ENCODE results near the gene ASB1. TPM values are rescaled to one million over a fixed set of nuclear protein-coding genes. Genes with fewer than 3 reads are reported as not detected.

The ASB1 gene, protein sequence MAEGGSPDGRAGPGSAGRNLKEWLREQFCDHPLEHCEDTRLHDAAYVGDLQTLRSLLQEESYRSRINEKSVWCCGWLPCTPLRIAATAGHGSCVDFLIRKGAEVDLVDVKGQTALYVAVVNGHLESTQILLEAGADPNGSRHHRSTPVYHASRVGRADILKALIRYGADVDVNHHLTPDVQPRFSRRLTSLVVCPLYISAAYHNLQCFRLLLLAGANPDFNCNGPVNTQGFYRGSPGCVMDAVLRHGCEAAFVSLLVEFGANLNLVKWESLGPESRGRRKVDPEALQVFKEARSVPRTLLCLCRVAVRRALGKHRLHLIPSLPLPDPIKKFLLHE
- 22.8 TPM for polyA plus RNA-seq (2013, experiment 1 of 2)
- polyA plus RNA-seq (2013, experiment 2 of 2) = 20.5 TPM

DNA sequence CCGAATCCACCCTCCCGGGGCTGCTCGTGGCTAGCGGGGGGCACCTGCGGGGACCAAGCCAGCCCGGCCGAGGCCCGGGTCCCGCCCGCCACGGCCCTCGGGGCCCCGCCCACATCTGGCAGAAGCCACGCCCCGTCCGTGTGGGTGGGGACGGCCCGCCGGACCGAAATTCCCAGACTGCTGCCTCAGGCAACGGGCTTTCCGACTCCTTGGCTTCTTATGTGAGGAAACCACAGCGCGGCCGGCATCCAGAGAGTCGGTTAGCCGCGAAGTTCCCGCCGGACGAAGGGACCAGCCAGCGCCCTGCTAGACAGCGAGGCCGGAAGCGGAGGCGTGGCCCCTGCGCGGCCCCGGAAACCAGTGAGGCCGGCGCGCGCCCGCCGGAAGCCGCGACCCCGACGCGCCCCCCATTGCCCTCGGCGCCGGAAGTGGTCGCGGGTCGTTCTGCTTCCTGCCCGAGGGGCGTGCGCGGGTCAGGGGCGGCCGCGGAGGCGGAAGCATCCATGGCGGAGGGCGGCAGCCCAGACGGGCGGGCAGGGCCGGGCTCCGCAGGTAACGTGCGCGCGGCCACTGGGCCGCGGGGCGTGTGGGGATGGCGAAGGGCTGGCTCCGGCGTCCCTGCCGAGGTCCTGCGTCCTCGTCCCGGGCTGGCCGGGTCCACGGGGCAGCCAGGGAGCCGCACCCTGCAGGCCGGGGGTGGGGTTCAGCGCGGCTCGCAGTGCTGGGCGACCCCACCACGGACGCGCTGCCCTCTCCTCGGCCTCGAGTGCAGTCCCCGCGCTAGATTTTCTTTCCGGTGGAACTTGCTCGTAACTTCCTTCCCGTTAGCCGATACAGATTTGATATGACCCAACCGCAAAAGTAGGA is at the start of gene ASB1:
Gene ASB1 (plus strand): TSS at position 360 of the 867 bp plus-strand sequence. CDS start 144 bp downstream, at position 504.
- peak within 1 kb of the TSS; percentile 94 for H3K9ac ChIP-seq (ENCODE audit: low read depth, low read length, poor library complexity)
- peak within 1 kb of the TSS; percentile 73 for H3K4me2 ChIP-seq (ENCODE audit: insufficient read depth, low read length, poor library complexity, severe bottlenecking)
- WGBS, 2 donors (ENCODE audit: extremely low coverage in 2 of 2, insufficient read length in 2 of 2, insufficient replicate concordance in 1 of 2) = no CpG with 5 or more reads among the region's 104 CpGs
- H2AFZ ChIP-seq (ENCODE audit: low read length) = peak within 1 kb of the TSS; percentile 96
- H4K91ac ChIP-seq (ENCODE audit: low read depth, low read length, poor library complexity) = peak within 1 kb of the TSS; percentile 23
- H3K9me3 ChIP-seq (replicated peaks in 1 of 2; ENCODE audit: control insufficient read depth in 2 of 2, insufficient read depth in 1 of 2, low read depth in 1 of 2, low read length in 2 of 2) = peaks cover 7 to 18% of the 10 kb centered on the region in 2 donors
- H3K79me1 ChIP-seq (ENCODE audit: low read depth, low read length) = peaks cover 11% of the 10 kb centered on the region
- H3K4me1 ChIP-seq (ENCODE audit: control insufficient read depth in 2 of 2, insufficient read depth in 1 of 2, low read depth in 1 of 2, low read length in 2 of 2) = peaks cover 8 to 11% of the 10 kb centered on the region in 2 donors
- H2BK12ac ChIP-seq (ENCODE audit: low read length) = no peak within 1 kb of the TSS
- DNase-seq (ENCODE audit: low spot score) = peak; percentile 86
- peak within 1 kb of the TSS; percentile 92 for H3K23ac ChIP-seq (ENCODE audit: low read depth, low read length, poor library complexity)
- peak within 1 kb of the TSS; percentile 96 for H2BK5ac ChIP-seq (ENCODE audit: low read length)
- no peak within 1 kb of the TSS for H3K4ac ChIP-seq (ENCODE audit: low read length)
- H3K36me3 ChIP-seq (replicated peaks in 1 of 2; ENCODE audit: control insufficient read depth in 2 of 2, insufficient read depth in 2 of 2, low read length in 2 of 2) = peaks cover 3 to 23% of the 10 kb centered on the region in 2 donors
- H2BK15ac ChIP-seq (ENCODE audit: low read length) = no peak within 1 kb of the TSS
- H4K8ac ChIP-seq (ENCODE audit: low read depth, low read length) = no peak within 1 kb of the TSS
- no peak within 1 kb of the TSS for H2BK120ac ChIP-seq (ENCODE audit: low read depth, low read length)
- peak within 1 kb of the TSS; percentile 98 for H3K18ac ChIP-seq (ENCODE audit: low read length)
- peak within 1 kb of the TSS; percentile 97 for H3K27ac ChIP-seq (replicated peaks; ENCODE audit: low read length)
- peak within 1 kb of the TSS; percentile 88 for H3K4me3 ChIP-seq (ENCODE audit: low read length in 2 of 2)
- H3K27me3 ChIP-seq (ENCODE audit: control insufficient read depth in 3 of 3, insufficient read depth in 3 of 3, low read depth in 1 of 3, low read length in 3 of 3) = no peaks in the 10 kb centered on the region
- H2AK5ac ChIP-seq (ENCODE audit: low read depth, low read length) = peak within 1 kb of the TSS; percentile 40
- H3K14ac ChIP-seq (ENCODE audit: low read length) = peak within 1 kb of the TSS; percentile 33

DNA sequence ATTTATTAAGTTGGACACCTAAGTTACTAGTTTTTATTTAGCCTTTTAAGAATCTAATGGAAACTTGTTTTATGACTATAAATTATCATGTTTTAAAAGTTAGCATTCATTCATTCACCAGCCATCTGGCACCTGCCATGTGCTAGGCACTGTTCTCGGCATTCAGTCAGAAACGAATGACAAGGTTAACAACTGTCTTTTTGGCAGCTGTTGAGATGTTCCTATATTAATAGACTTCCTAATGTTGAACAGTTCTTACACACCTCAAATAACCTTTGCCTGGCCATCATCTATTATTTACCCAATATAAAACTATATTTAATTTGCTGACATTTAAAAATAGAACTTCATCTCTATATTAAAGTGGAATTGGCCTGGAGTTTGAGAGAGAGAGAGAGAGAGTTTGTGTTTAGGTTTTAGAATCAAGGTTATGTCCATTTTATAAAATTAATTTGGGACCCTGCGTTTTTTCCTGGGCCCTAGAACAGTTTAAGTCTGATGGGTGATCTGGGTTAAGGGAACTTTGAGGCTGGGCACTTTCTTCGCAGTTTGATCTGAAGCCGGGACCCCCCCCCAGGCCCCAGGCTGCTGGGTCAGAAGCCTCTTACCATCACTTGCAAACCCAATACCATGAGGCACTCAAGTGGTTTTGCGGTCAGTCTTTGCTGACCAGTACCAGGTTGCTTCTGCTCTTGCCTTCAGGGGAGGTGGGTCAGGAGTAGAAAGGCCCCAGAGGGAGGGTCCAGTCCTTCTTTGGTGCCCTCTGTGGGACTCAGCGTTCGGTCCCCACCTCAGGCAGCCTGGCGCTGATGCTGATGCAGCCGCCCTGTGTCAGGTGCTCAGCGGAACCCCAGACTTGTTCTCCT is 48.3 kb upstream of the ASB1 start:
- peaks cover 0 to 6% of the 10 kb centered on the region in 2 donors for H3K9me3 ChIP-seq (replicated peaks in 1 of 2; ENCODE audit: control insufficient read depth in 2 of 2, insufficient read depth in 1 of 2, low read depth in 1 of 2, low read length in 2 of 2)
- no peak overlapping the region for H3K9ac ChIP-seq (ENCODE audit: low read depth, low read length, poor library complexity)
- H3K27ac ChIP-seq (replicated peaks; ENCODE audit: low read length) = no peak overlapping the region
- no peak overlapping the region for H4K8ac ChIP-seq (ENCODE audit: low read depth, low read length)
- H2AK5ac ChIP-seq (ENCODE audit: low read depth, low read length) = no peak overlapping the region
- no peak overlapping the region for H2BK5ac ChIP-seq (ENCODE audit: low read length)
- H2BK120ac ChIP-seq (ENCODE audit: low read depth, low read length) = no peak overlapping the region
- no peak overlapping the region for H3K23ac ChIP-seq (ENCODE audit: low read depth, low read length, poor library complexity)
- peaks cover 1 to 20% of the 10 kb centered on the region in 2 donors for H3K4me1 ChIP-seq (ENCODE audit: control insufficient read depth in 2 of 2, insufficient read depth in 1 of 2, low read depth in 1 of 2, low read length in 2 of 2)
- WGBS, 2 donors (ENCODE audit: extremely low coverage in 2 of 2, insufficient read length in 2 of 2, insufficient replicate concordance in 1 of 2) = no CpG with 5 or more reads among the region's 11 CpGs
- no peak overlapping the region for H3K4ac ChIP-seq (ENCODE audit: low read length)
- no peak overlapping the region for H3K4me2 ChIP-seq (ENCODE audit: insufficient read depth, low read length, poor library complexity, severe bottlenecking)
- H3K18ac ChIP-seq (ENCODE audit: low read length) = no peak overlapping the region
- no peak overlapping the region for H3K14ac ChIP-seq (ENCODE audit: low read length)
- H3K36me3 ChIP-seq (replicated peaks in 1 of 2; ENCODE audit: control insufficient read depth in 2 of 2, insufficient read depth in 2 of 2, low read length in 2 of 2) = peaks cover 0 to 4% of the 10 kb centered on the region in 2 donors
- no peak overlapping the region for H2BK15ac ChIP-seq (ENCODE audit: low read length)
- peaks cover 2% of the 10 kb centered on the region for H3K79me1 ChIP-seq (ENCODE audit: low read depth, low read length)
- H2AFZ ChIP-seq (ENCODE audit: low read length) = no peak overlapping the region
- H2BK12ac ChIP-seq (ENCODE audit: low read length) = no peak overlapping the region
- no peak for DNase-seq (ENCODE audit: low spot score)
- no peak overlapping the region for H4K91ac ChIP-seq (ENCODE audit: low read depth, low read length, poor library complexity)
- H3K4me3 ChIP-seq (ENCODE audit: low read length in 2 of 2) = no peak overlapping the region
- no peaks in the 10 kb centered on the region for H3K27me3 ChIP-seq (ENCODE audit: control insufficient read depth in 3 of 3, insufficient read depth in 3 of 3, low read depth in 1 of 3, low read length in 3 of 3)

DNA sequence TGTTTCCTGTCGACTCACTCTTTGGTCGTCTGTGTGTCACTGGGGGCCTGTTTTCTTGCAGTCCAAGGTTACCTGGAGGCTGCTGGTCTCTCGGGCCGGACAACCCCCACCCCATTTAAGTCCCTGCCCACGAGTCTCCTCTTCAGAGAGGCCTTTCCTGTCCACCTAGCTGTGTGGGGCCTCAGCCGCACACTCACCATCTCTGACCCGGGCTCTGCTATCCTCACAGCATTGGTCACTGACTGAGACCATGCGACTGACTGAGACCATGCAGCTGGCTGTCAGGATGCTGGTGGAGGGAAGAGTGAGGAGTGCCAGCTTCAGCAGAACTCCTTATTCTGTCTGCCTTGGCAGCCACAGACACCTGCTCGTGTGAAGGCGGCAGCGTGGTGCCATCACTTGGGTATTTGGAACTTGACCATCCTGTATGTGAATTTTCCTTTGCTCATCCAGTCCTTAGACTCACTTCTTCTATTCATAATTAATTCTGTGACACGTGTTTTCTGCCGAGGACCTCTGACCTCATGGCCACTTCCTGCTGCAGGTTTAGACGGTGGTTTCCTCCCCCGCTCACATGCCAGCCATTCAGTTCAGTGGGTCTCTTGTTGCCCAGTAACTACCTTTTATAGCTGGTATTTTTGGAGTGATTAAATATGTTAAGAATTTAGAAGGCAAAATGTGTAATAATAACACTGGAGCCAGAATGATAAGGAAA is 47.5 kb upstream of the ASB1 start:
- peak overlapping the region; percentile 69 for H2BK12ac ChIP-seq (ENCODE audit: low read length)
- peaks cover 2% of the 10 kb centered on the region for H3K79me1 ChIP-seq (ENCODE audit: low read depth, low read length)
- no peak overlapping the region for H3K18ac ChIP-seq (ENCODE audit: low read length)
- H2AK5ac ChIP-seq (ENCODE audit: low read depth, low read length) = no peak overlapping the region
- H3K27me3 ChIP-seq (ENCODE audit: control insufficient read depth in 3 of 3, insufficient read depth in 3 of 3, low read depth in 1 of 3, low read length in 3 of 3) = no peaks in the 10 kb centered on the region
- H3K14ac ChIP-seq (ENCODE audit: low read length) = no peak overlapping the region
- no peak overlapping the region for H3K4me3 ChIP-seq (ENCODE audit: low read length in 2 of 2)
- H2AFZ ChIP-seq (ENCODE audit: low read length) = peak overlapping the region; percentile 25
- no peak overlapping the region for H3K23ac ChIP-seq (ENCODE audit: low read depth, low read length, poor library complexity)
- H3K36me3 ChIP-seq (replicated peaks in 1 of 2; ENCODE audit: control insufficient read depth in 2 of 2, insufficient read depth in 2 of 2, low read length in 2 of 2) = peaks cover 0 to 4% of the 10 kb centered on the region in 2 donors
- no peak overlapping the region for H2BK15ac ChIP-seq (ENCODE audit: low read length)
- no CpG with 5 or more reads among the region's 15 CpGs for WGBS, 2 donors (ENCODE audit: extremely low coverage in 2 of 2, insufficient read length in 2 of 2, insufficient replicate concordance in 1 of 2)
- H3K4me1 ChIP-seq (ENCODE audit: control insufficient read depth in 2 of 2, insufficient read depth in 1 of 2, low read depth in 1 of 2, low read length in 2 of 2) = peaks cover 1 to 20% of the 10 kb centered on the region in 2 donors
- no peak for DNase-seq (ENCODE audit: low spot score)
- no peak overlapping the region for H3K4ac ChIP-seq (ENCODE audit: low read length)
- H4K8ac ChIP-seq (ENCODE audit: low read depth, low read length) = no peak overlapping the region
- no peak overlapping the region for H3K9ac ChIP-seq (ENCODE audit: low read depth, low read length, poor library complexity)
- H4K91ac ChIP-seq (ENCODE audit: low read depth, low read length, poor library complexity) = no peak overlapping the region
- H3K9me3 ChIP-seq (replicated peaks in 1 of 2; ENCODE audit: control insufficient read depth in 2 of 2, insufficient read depth in 1 of 2, low read depth in 1 of 2, low read length in 2 of 2) = peaks cover 0 to 9% of the 10 kb centered on the region in 2 donors
- H2BK5ac ChIP-seq (ENCODE audit: low read length) = no peak overlapping the region
- no peak overlapping the region for H3K27ac ChIP-seq (replicated peaks; ENCODE audit: low read length)
- H2BK120ac ChIP-seq (ENCODE audit: low read depth, low read length) = no peak overlapping the region
- H3K4me2 ChIP-seq (ENCODE audit: insufficient read depth, low read length, poor library complexity, severe bottlenecking) = no peak overlapping the region
